ENCODE results near the gene SULT2B1.
A peak's percentile ranks its signal among the peaks of the same experiment; 100 is the strongest.
"Not testable (repeated sequence)": the region's sequence is repeated elsewhere in the genome, so short reads cannot be mapped to it uniquely, and the experiment has no call there.

Gene SULT2B1

GRCh38 chr19:48569814-48570213 lies 17.8 kb downstream of the SULT2B1 start:
- H3K27ac ChIP-seq (ENCODE audit: low read length), result no peak overlapping the region

DNA sequence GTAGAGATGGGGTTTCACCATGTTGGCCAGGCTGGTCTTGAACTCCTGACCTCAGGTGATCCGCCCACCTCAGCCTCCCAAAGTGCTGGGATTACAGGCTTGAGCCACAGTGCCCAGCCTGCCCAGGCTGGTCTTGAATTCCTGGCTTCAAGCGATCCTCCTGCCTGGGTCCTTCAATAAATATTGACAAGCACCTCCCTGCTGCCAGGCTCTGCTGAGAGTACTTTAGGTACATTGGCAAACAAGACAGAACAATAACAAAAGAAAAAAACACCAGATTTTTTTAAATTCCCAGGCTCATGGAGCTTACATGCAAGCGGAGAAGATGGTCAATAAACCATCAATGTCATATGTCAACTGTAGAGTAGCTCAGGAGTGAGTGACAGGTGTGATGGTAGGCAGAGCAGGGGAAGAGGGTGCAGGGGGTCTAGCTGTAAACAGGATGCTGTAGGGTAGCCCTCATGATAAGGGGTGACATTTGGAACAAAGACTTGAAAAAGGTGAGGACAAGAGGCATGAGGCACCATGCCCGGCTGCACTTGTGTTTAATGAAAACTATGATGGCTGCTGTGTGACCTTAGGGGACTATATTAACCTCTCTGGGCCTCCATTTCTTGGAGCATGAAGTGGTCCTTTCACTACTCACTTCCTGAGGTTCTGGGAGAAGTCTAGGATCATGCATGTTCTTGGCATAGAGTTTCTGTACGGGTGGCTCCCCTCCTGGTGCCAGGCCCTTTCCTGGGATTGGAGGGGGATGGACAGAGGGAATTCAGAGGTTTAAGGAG lies 19.6 kb downstream of the SULT2B1 start:
- Histone ChIP-seq H3K9ac (ENCODE audit: low read length) (no peak overlapping the region), H3K4me1 (ENCODE audit: control insufficient read depth, low read depth, low read length) (peaks cover 3% of the 10 kb centered on the region), H3K9me3 (ENCODE audit: control insufficient read depth, low read depth, low read length) (no peaks in the 10 kb centered on the region), H3K4me3 (ENCODE audit: low read length) (no peak overlapping the region), H3K27me3 (ENCODE audit: control insufficient read depth, insufficient read depth, low read length) (no peaks in the 10 kb centered on the region), H3K36me3 (ENCODE audit: control insufficient read depth, low read depth, low read length) (no peaks in the 10 kb centered on the region), H3K27ac (ENCODE audit: low read length) (no peak overlapping the region)

More at GRCh38 chr19:48569814-48570213, 17.8 kb downstream of the SULT2B1 start:
- H3K4me1 ChIP-seq (ENCODE audit: control insufficient read depth, low read depth, low read length), result peaks cover 3% of the 10 kb centered on the region
- H3K9me3 ChIP-seq (ENCODE audit: control insufficient read depth, low read depth, low read length), result no peaks in the 10 kb centered on the region
- H3K36me3 ChIP-seq (ENCODE audit: control insufficient read depth, low read depth, low read length), result no peaks in the 10 kb centered on the region
- no peak overlapping the region for H3K9ac ChIP-seq (ENCODE audit: low read length)
- H3K4me3 ChIP-seq (ENCODE audit: low read length), result no peak overlapping the region
- H3K27me3 ChIP-seq (ENCODE audit: control insufficient read depth, insufficient read depth, low read length), result no peaks in the 10 kb centered on the region

DNA sequence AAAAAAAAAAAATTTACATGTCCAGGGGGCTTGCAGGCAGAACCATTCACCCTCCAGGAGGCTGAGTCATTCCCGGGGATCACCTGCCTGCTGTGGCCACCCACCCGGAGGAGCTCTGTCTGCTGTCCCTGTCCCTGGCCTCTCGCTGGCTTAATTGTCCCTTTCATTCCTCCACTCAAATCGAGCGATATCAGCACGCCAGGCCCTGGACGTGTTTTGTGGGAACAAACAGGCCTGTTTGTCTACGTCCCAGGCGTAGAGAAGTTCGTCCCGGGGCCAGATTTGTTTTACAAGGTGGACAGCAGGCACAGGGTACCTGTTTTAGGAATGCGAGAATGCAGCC lies 21.2 kb downstream of the SULT2B1 start:
- no peaks in the 10 kb centered on the region for H3K9me3 ChIP-seq (ENCODE audit: control insufficient read depth, low read depth, low read length)
- H3K9ac ChIP-seq (ENCODE audit: low read length), result no peak overlapping the region
- H3K27me3 ChIP-seq (ENCODE audit: control insufficient read depth, insufficient read depth, low read length), result no peaks in the 10 kb centered on the region
- peaks cover 3% of the 10 kb centered on the region for H3K4me1 ChIP-seq (ENCODE audit: control insufficient read depth, low read depth, low read length)
- no peak overlapping the region for H3K27ac ChIP-seq (ENCODE audit: low read length)
- H3K36me3 ChIP-seq (ENCODE audit: control insufficient read depth, low read depth, low read length), result no peaks in the 10 kb centered on the region
- no peak overlapping the region for H3K4me3 ChIP-seq (ENCODE audit: low read length)

GRCh38 chr19:48575931-48576622 lies 24.1 kb downstream of the SULT2B1 start:
- H3K36me3 ChIP-seq (ENCODE audit: control insufficient read depth, low read depth, low read length), result no peaks in the 10 kb centered on the region
- no peaks in the 10 kb centered on the region for H3K27me3 ChIP-seq (ENCODE audit: control insufficient read depth, insufficient read depth, low read length)
- H3K9ac ChIP-seq (ENCODE audit: low read length), result no peak overlapping the region
- no peaks in the 10 kb centered on the region for H3K9me3 ChIP-seq (ENCODE audit: control insufficient read depth, low read depth, low read length)
- no peak overlapping the region for H3K4me3 ChIP-seq (ENCODE audit: low read length)
- H3K27ac ChIP-seq (ENCODE audit: low read length), result no peak overlapping the region
- H3K4me1 ChIP-seq (ENCODE audit: control insufficient read depth, low read depth, low read length), result no peaks in the 10 kb centered on the region

GRCh38 chr19:48577908-48578307 lies 25.9 kb downstream of the SULT2B1 start:
- H3K9ac ChIP-seq (ENCODE audit: low read length); H3K36me3 ChIP-seq (ENCODE audit: control insufficient read depth, low read depth, low read length); H3K27me3 ChIP-seq (ENCODE audit: control insufficient read depth, insufficient read depth, low read length); H3K27ac ChIP-seq (ENCODE audit: low read length); H3K4me3 ChIP-seq (ENCODE audit: low read length); H3K4me1 ChIP-seq (ENCODE audit: control insufficient read depth, low read depth, low read length); H3K9me3 ChIP-seq (ENCODE audit: control insufficient read depth, low read depth, low read length): not testable (repeated sequence)

DNA sequence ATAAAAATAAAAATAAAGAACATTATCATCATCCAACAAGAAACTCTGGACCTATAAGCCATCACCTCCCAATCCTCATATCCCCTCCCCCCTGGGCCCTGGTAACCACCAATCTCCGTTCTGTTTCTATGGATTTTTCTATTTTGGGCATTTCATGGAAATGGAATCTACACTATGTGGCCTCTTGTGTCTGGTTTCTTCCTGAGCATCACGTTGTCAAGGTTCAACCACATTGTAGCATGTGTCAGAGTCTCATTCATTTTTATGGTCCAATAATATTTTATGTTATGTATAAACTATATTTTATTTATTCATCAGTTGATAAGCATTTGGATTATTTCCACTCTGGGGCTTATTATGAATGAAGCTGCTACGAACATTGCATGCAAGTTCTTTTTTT lies 26.9 kb downstream of the SULT2B1 start:
- Histone ChIP-seq H3K36me3 (ENCODE audit: control insufficient read depth, low read depth, low read length) (no peaks in the 10 kb centered on the region), H3K27me3 (ENCODE audit: control insufficient read depth, insufficient read depth, low read length) (no peaks in the 10 kb centered on the region), H3K27ac (ENCODE audit: low read length) (no peak overlapping the region), H3K4me3 (ENCODE audit: low read length) (no peak overlapping the region), H3K9ac (ENCODE audit: low read length) (no peak overlapping the region), H3K9me3 (ENCODE audit: control insufficient read depth, low read depth, low read length) (no peaks in the 10 kb centered on the region), H3K4me1 (ENCODE audit: control insufficient read depth, low read depth, low read length) (no peaks in the 10 kb centered on the region)

GRCh38 chr19:48582168-48582567 lies 30.2 kb downstream of the SULT2B1 start:
- Histone ChIP-seq H3K4me1 (ENCODE audit: control insufficient read depth, low read depth, low read length) (no peaks in the 10 kb centered on the region), H3K36me3 (ENCODE audit: control insufficient read depth, low read depth, low read length) (no peaks in the 10 kb centered on the region), H3K27ac (ENCODE audit: low read length) (no peak overlapping the region), H3K9me3 (ENCODE audit: control insufficient read depth, low read depth, low read length) (no peaks in the 10 kb centered on the region), H3K9ac (ENCODE audit: low read length) (no peak overlapping the region), H3K27me3 (ENCODE audit: control insufficient read depth, insufficient read depth, low read length) (no peaks in the 10 kb centered on the region), H3K4me3 (ENCODE audit: low read length) (no peak overlapping the region)

DNA sequence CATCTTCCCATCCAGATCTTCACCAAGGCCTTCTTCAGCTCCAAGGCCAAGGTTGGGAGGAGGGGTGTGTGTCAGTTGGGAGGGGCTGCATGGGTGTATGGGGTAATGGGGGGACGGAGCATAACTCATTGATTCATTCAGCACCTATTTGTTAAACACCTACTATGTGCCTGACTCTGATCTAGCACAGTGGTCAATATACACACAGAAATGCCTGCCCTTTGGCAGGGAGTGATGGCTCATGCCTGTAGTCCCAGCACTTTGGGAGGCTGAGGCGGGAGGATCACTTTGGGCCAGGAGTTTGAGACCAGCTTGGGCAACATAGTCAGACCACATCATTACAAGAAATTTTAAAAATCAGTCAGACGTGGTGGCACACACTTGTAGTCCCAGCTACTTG lies 35.4 kb downstream of the SULT2B1 start:
- Histone ChIP-seq H3K9me3 (ENCODE audit: control insufficient read depth, low read depth, low read length) (no peaks in the 10 kb centered on the region), H3K27me3 (ENCODE audit: control insufficient read depth, insufficient read depth, low read length) (peaks cover 5% of the 10 kb centered on the region), H3K36me3 (ENCODE audit: control insufficient read depth, low read depth, low read length) (no peaks in the 10 kb centered on the region), H3K9ac (ENCODE audit: low read length) (no peak overlapping the region), H3K4me3 (ENCODE audit: low read length) (no peak overlapping the region), H3K4me1 (ENCODE audit: control insufficient read depth, low read depth, low read length) (no peaks in the 10 kb centered on the region), H3K27ac (ENCODE audit: low read length) (no peak overlapping the region)

DNA sequence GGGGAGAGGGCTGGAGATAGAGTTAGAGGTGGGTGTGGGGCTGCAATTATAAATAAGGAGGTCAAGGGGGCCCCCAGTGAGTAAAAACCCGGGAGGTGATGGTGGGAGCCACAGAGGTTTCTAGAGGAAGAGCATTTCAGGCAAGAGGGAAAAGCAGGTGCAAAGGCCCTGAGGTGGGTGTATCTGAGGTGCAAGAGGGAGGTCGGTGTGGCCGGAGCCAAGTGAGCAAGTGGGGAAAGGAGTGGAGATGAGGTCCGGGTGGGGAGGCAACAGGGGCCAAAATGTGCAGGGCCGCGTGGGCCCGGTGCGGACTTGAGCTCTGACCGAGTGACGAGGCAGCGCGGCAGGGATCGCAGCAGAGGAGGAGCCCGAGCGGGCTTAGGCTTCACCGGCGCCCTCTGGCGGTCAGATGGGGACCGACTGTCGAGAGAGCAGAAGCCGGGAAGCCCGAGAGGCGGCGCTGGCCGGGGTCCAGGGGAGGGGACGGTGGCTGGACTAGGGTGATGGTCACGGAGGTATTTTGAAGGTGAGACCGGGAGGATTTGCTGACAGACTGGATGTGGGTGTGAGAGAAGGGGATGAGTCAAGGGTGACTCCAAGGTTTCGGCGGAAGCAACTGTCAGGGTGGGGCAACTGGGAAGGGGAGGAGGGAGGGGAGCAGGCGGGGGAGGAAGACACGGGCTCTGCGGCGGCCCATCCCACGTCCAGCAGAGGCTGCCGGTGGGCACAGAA lies 36.9 kb downstream of the SULT2B1 start:
- peaks cover 5% of the 10 kb centered on the region for H3K27me3 ChIP-seq (ENCODE audit: control insufficient read depth, insufficient read depth, low read length)
- H3K36me3 ChIP-seq (ENCODE audit: control insufficient read depth, low read depth, low read length), result no peaks in the 10 kb centered on the region
- H3K4me3 ChIP-seq (ENCODE audit: low read length), result peak overlapping the region; percentile 44
- no peaks in the 10 kb centered on the region for H3K4me1 ChIP-seq (ENCODE audit: control insufficient read depth, low read depth, low read length)
- no peaks in the 10 kb centered on the region for H3K9me3 ChIP-seq (ENCODE audit: control insufficient read depth, low read depth, low read length)
- H3K9ac ChIP-seq (ENCODE audit: low read length), result no peak overlapping the region
- no peak overlapping the region for H3K27ac ChIP-seq (ENCODE audit: low read length)

DNA sequence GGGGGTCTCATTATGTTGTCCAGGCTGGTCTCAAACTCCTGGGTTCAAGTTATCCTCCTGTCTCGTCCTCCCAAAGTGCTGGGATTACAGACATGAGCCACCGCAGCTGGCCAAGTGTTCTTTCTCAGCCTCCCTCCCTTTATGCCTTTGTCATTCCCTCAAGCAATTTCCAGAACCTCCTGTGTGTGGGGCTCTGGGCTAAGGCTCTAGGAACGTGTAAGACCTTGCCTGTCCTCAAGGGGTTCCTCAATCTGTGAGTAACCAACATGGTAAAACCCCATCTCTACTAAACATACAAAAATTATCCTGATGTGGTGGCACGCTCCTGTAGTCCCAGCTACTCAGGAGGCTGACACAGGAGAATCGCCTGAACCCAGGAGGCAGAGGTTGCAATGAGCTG lies 39.0 kb downstream of the SULT2B1 start:
- H3K36me3 ChIP-seq (ENCODE audit: control insufficient read depth, low read depth, low read length), result no peaks in the 10 kb centered on the region
- H3K4me3 ChIP-seq (ENCODE audit: low read length), result no peak overlapping the region
- H3K9me3 ChIP-seq (ENCODE audit: control insufficient read depth, low read depth, low read length), result no peaks in the 10 kb centered on the region
- no peaks in the 10 kb centered on the region for H3K4me1 ChIP-seq (ENCODE audit: control insufficient read depth, low read depth, low read length)
- H3K27me3 ChIP-seq (ENCODE audit: control insufficient read depth, insufficient read depth, low read length), result peaks cover 5% of the 10 kb centered on the region
- H3K27ac ChIP-seq (ENCODE audit: low read length), result no peak overlapping the region
- no peak overlapping the region for H3K9ac ChIP-seq (ENCODE audit: low read length)

DNA sequence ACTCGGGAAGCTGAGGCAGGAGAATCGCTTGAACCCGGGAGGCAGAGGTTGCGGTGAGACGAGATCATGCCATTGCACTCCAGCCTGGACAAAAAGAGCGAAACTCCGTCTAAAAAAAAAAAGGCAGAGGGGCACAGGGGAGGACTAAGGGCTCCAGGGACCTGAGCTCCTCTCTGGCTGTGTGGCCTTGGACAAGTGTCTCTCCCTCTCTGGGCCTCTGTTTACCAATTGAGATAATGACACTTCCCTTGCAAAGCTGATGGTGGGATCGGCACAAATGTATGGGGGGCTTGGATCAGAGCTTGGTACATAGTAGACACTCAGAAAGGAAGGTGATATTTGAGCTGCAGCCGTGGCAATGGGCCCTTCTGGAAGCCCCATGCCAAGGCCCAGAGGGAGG lies 43.2 kb downstream of the SULT2B1 start:
- Histone ChIP-seq H3K4me1 (ENCODE audit: control insufficient read depth, low read depth, low read length) (no peaks in the 10 kb centered on the region), H3K36me3 (ENCODE audit: control insufficient read depth, low read depth, low read length) (no peaks in the 10 kb centered on the region), H3K9ac (ENCODE audit: low read length) (no peak overlapping the region), H3K9me3 (ENCODE audit: control insufficient read depth, low read depth, low read length) (no peaks in the 10 kb centered on the region), H3K27ac (ENCODE audit: low read length) (no peak overlapping the region), H3K4me3 (ENCODE audit: low read length) (no peak overlapping the region), H3K27me3 (ENCODE audit: control insufficient read depth, insufficient read depth, low read length) (no peaks in the 10 kb centered on the region)
